Astrocyte (in vitro differentiated cells and primary cell): Measurements from ENCODE around the gene BCAN. TPM values are rescaled to one million over a fixed set of nuclear protein-coding genes. Genes with fewer than 3 reads are reported as not detected.
A peak's percentile ranks its signal among the peaks of the same experiment; 100 is the strongest.
"Not testable (repeated sequence)": the region's sequence is repeated elsewhere in the genome, so short reads cannot be mapped to it uniquely, and the experiment has no call there.

Source experiments
- DNase-seq: peaks from one replicate; pipeline ENCODE4 v3.0.0-alpha.2; 2010; ENCODE audit warnings: low read depth
- FAIRE-seq: peaks from 2 replicates; lab custom pipeline; 2011; peaks lifted over from hg19 to GRCh38; lab: Jason Lieb, UNC
- H2AFZ ChIP-seq: 2 replicates; pipeline ENCODE4 v1.6.0; 2012; ENCODE audit warnings: low read depth, low read length, inconsistent platforms
- H3K27ac ChIP-seq: 2 replicates; pipeline ENCODE4 v1.5.1; 2011; ENCODE audit warnings: low read depth, low read length, inconsistent platforms
- H3K27me3 ChIP-seq: 2 replicates; pipeline ENCODE4 v1.6.0; 2011; ENCODE audit warnings: low read length, inconsistent platforms; ENCODE audit not compliant: insufficient read depth
- H3K36me3 ChIP-seq: 2 replicates; pipeline ENCODE4 v1.5.1; 2011; ENCODE audit warnings: low read length, inconsistent platforms; ENCODE audit not compliant: insufficient read depth
- H3K4me1 ChIP-seq: 2 replicates; pipeline ENCODE4 v1.5.1; 2011; ENCODE audit warnings: low read length, inconsistent platforms; ENCODE audit not compliant: insufficient read depth
- H3K4me2 ChIP-seq: 2 replicates; pipeline ENCODE4 v1.6.0; 2012; ENCODE audit warnings: low read length, inconsistent platforms
- H3K4me3 ChIP-seq: 2 replicates; pipeline ENCODE4 v1.5.1; 2011; ENCODE audit warnings: low read depth, mild to moderate bottlenecking, low read length, inconsistent platforms; ENCODE audit not compliant: insufficient read depth
- H3K79me2 ChIP-seq: 2 replicates; pipeline ENCODE4 v1.6.0; 2012; ENCODE audit warnings: mild to moderate bottlenecking, low read length, inconsistent platforms; ENCODE audit not compliant: insufficient read depth
- H3K9ac ChIP-seq: 2 replicates; pipeline ENCODE4 v1.6.0; 2012; ENCODE audit warnings: mild to moderate bottlenecking, low read length, inconsistent platforms
- H3K9me3 ChIP-seq: 2 replicates; pipeline ENCODE4 v1.5.1; 2012; ENCODE audit warnings: low read depth, mild to moderate bottlenecking, low read length, inconsistent platforms; ENCODE audit not compliant: insufficient read depth
- H4K20me1 ChIP-seq: 2 replicates; pipeline ENCODE4 v1.6.0; 2012; ENCODE audit warnings: low read length, inconsistent platforms; ENCODE audit not compliant: insufficient read depth
- H3K27ac Mint-ChIP-seq: one replicate; pipeline ENCODE4 v1.8.0; 2021; ENCODE audit warnings: mild to moderate bottlenecking, mixed read lengths; ENCODE audit not compliant: unreplicated experiment
- H3K27me3 Mint-ChIP-seq: one replicate; pipeline ENCODE4 v1.8.0; 2021; ENCODE audit warnings: low read depth, mixed read lengths; ENCODE audit not compliant: unreplicated experiment
- H3K36me3 Mint-ChIP-seq: one replicate; pipeline ENCODE4 v1.8.0; 2021; ENCODE audit warnings: low read depth, mixed read lengths; ENCODE audit not compliant: unreplicated experiment
- H3K4me1 Mint-ChIP-seq: one replicate; pipeline ENCODE4 v1.8.0; 2021; ENCODE audit warnings: low read depth, mixed read lengths; ENCODE audit not compliant: unreplicated experiment
- H3K4me3 Mint-ChIP-seq: one replicate; pipeline ENCODE4 v1.8.0; 2021; ENCODE audit warnings: mild to moderate bottlenecking, moderate library complexity, mixed read lengths; ENCODE audit not compliant: unreplicated experiment
- H3K9me3 Mint-ChIP-seq: one replicate; pipeline ENCODE4 v1.8.0; 2021; ENCODE audit warnings: mild to moderate bottlenecking, mixed read lengths; ENCODE audit not compliant: unreplicated experiment
- CTCF ChIP-seq: IDR thresholded peaks from 2 replicates; pipeline ENCODE4 v1.5.1; 2011; ENCODE audit warnings: low read depth, mild to moderate bottlenecking, inconsistent platforms, low read length, moderate library complexity; ENCODE audit not compliant: insufficient read depth
- EZH2 ChIP-seq: IDR thresholded peaks from 2 replicates; pipeline ENCODE4 v1.6.1; 2012; ENCODE audit warnings: mild to moderate bottlenecking, low read length, inconsistent platforms; ENCODE audit not compliant: insufficient read depth
- total RNA-seq: library from RNA; stranded (reverse); gene quantifications from 2 replicates; pipeline ENCODE4 v1.2.1, GENCODE V29; 2021

Gene BCAN
- total RNA-seq, 1 donor from 2014 or later: 0.41 TPM

GRCh38 chr1:156608036-156608674, 33.8 kb upstream of the BCAN start:
- Histone ChIP-seq H2AFZ (no peak overlapping the region), H4K20me1 (no peaks in the 10 kb centered on the region), H3K4me2 (no peak overlapping the region), H3K9me3 (no peaks in the 10 kb centered on the region), H3K9ac (no peak overlapping the region), H3K79me2 (no peaks in the 10 kb centered on the region), H3K4me1 (no peaks in the 10 kb centered on the region), H3K27ac (no peak overlapping the region), H3K27me3 (peaks cover 10% of the 10 kb centered on the region), H3K36me3 (no peaks in the 10 kb centered on the region), H3K4me3 (no peak overlapping the region)
- Mint-ChIP-seq H3K27me3 (peaks cover 7% of the 10 kb centered on the region), H3K27ac (peak overlapping the region; percentile 89), H3K4me3 (no peak overlapping the region), H3K9me3 (no peaks in the 10 kb centered on the region), H3K36me3 (no peaks in the 10 kb centered on the region), H3K4me1 (peaks cover 4% of the 10 kb centered on the region)
- TF ChIP-seq CTCF: peak; percentile 78
- TF ChIP-seq EZH2: no peak
- DNase-seq (peak; percentile 45), FAIRE-seq (peak; percentile 85)

- Histone ChIP-seq H2AFZ (no peak overlapping the region), H3K9ac (no peak overlapping the region), H3K4me1 (no peaks in the 10 kb centered on the region), H4K20me1 (no peaks in the 10 kb centered on the region), H3K36me3 (no peaks in the 10 kb centered on the region), H3K27me3 (peaks cover 12% of the 10 kb centered on the region), H3K4me2 (no peak overlapping the region), H3K9me3 (no peaks in the 10 kb centered on the region), H3K27ac (no peak overlapping the region), H3K79me2 (no peaks in the 10 kb centered on the region), H3K4me3 (no peak overlapping the region)
- no peak for FAIRE-seq
- Mint-ChIP-seq H3K27me3 (peaks cover 7% of the 10 kb centered on the region), H3K27ac (no peak overlapping the region), H3K9me3 (no peaks in the 10 kb centered on the region), H3K4me1 (peaks cover 3% of the 10 kb centered on the region), H3K36me3 (no peaks in the 10 kb centered on the region), H3K4me3 (no peak overlapping the region)
- TF ChIP-seq EZH2 (no peak), CTCF (peak; percentile 53)
- no peak for DNase-seq
Observed at GRCh38 chr1:156608981-156609380, 32.9 kb upstream of the BCAN start.

- not testable (repeated sequence) for H3K4me3 Mint-ChIP-seq, H3K36me3 ChIP-seq, DNase-seq, H3K9me3 Mint-ChIP-seq, H3K4me1 ChIP-seq, H3K27me3 Mint-ChIP-seq, H3K9me3 ChIP-seq, H3K79me2 ChIP-seq, H3K9ac ChIP-seq, H3K36me3 Mint-ChIP-seq, H4K20me1 ChIP-seq, H3K4me1 Mint-ChIP-seq, H3K4me3 ChIP-seq, H3K27ac Mint-ChIP-seq, H2AFZ ChIP-seq, FAIRE-seq, H3K27ac ChIP-seq, H3K4me2 ChIP-seq
- peaks cover 14% of the 10 kb centered on the region for H3K27me3 ChIP-seq
Observed at GRCh38 chr1:156610072-156610471, 31.8 kb upstream of the BCAN start.
